DMS153 treated with DMSO at 0.1 percent for 48 hours (cell line): Measurements from ENCODE around the gene ARHGAP23.

Experiments used
- DNase-seq: peaks from one replicate; lab custom pipeline; 2025; ENCODE audit not compliant: unreplicated experiment; lab: John Stamatoyannopoulos, UW

ARHGAP23 gene

DNA sequence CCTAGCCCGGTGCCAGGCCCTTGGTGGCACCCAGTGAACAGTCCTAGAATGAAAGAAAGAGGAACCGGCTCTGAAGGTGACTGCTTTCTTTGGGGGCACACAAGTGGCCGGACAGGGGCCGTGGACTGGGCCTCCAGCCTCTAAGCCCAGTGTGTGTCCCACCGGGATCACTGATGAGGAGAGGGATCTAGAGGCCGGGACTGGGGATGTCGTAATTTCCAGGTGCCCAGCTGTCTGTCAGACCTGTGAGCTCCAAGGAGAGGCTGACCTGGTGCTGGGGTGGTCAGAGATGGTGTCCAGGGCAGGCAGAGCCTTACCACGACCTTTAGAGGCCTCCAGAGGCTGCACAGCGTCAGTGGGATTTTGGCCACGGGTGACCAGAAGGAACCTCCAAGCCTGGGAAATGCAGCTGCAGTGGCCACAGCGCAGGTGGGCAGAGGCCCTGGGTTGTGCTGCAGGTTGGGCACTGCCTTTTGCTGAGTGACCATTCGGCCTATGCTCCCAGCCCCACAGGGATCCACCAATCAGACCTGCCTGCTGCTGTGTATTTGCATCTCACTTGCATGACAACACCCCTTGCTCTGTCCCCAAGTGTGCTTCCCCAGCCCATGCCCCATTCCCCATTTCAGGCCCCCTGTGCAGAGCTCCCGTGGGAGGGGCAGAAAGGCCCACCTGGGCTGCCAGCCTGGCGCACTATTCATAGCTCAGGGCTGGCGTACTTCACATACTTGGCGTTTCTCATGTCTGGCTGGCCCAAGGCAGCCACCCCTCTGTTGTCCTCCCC, 12.5 kb downstream of the ARHGAP23 start:
- DNase-seq, result no peak

DNA sequence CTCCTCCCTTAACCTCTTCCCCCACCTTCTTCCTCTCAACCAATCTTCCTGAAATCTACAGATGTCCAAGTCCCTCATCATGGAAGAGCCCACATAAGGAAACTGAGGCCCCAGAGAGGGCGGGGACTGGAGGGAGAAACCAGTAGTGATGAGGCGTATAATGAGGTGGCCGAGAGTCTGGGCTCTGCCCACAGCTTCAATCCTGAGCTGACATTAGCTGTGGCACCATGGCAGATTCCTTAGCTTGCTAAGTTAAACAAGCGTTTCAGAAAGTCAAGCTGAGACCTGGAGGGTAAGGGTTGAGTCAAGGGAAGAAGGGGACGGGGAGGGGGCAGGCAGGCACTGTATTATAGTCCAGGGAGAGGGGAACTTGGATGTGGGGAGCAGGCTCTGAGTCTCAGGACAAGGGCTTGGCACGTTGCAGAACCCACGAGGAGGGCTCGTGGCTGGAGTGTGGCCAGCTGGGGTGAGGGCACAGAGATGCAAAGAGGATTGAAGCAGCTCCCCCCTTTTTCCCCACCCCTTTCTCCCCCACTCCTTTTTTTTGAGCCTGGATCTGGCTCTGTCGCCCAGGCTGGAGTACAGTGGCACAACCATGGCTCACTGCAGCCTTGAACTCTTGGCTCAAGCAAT, 13.3 kb downstream of the ARHGAP23 start:
- no peak for DNase-seq

DNA sequence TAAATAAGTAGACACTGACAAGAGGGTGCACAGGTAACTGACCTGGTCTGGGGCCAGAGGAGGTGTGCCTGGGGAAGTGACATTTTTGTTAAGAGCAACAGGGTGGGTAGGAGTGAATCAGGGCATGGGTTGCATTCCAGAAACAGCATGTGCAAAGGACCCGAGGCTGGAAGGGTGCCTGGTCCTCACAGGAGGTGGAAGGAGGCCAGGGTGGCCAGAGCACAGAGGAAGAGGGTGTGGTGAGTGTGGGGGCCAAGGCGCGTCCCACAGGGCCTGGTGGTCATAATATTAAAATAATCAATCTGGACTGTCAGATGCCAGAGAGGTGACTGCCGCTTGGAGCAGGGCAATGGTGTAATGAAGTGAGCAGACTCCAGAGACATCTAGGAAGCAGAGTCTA, 14.3 kb downstream of the ARHGAP23 start:
- no peak for DNase-seq

DNA sequence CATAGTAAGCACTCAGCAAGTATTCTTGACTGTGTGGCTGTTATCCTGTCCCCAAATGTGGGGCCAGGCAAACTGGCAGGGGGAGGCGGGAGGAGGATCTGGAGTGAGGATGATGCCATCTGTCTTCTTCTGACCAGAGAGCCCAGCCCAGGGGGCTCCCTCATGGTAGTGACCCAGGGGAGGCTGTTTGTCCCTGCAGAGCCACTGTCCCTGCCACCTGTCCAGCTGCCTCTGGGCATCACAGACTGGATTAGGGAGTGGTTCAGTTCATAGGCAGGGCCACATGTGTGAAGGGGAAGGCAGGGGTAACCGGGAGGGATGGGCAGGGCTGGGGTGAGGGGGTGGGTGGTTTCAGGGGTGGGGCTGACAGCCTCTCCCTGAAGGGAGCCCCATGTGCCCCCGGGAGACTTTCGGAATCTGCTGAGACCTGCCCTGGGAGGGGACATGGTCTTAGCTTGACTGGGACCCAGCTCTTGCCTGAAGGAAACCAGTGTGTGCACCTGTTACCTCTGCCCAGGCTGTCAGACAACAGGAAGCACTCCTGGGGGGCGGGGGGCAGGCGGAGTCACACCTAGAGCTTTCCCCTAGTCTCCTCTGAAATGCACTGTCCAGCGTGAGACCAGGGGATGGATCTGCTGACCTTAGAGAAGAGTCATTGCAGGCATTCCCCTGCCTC, 15.2 kb downstream of the ARHGAP23 start:
- DNase-seq, result no peak

DNA sequence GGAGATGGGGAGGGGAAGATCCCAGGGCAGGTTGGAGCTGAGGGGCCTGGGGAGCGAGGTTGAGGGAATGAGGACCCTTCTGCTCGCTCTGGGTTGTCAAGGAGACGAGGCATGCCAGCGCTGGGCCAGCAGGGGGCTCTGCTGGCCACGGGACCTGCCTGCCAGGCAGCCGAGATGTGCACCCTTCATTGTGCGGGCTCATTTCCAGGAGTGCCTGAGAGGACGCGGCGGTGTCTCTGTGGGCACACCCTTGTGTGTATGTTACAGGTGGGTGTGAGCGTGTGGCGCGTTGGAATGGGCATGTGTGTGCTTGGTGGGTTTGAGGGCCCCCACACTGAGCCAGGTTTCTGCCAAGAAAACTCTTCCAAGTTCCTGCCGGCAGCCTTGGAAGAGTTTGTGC, 15.9 kb downstream of the ARHGAP23 start:
- peak; percentile 67 for DNase-seq

DNA sequence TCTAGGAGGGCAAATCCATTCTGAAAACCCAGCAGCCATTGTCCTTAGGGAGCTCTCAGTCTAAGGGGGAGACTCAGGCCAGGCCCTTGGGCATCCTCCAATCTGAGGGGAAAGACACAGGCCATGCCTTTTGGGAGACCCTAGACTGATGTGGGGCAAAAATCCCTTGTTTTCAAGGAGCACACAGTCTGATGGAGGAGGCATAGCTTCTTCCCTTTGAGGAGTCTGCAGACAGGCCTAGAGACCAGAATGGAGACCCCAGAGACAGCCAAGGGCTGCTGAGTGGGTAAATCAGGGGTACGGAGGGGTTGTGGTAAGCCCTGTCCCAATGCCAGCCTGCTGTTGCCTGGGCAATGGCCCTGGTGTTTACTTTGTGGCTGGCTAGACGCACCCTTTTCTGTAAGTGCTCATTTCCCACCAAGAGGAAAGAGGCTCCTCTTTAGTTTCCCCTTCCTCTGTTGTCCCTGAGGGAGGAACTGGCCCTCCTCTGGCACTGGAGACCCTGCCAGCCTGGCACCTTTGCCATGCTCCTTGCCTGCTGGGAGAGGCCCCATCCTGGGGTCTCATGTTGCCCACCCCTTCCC, 19.3 kb downstream of the ARHGAP23 start:
- DNase-seq, result no peak

DNA sequence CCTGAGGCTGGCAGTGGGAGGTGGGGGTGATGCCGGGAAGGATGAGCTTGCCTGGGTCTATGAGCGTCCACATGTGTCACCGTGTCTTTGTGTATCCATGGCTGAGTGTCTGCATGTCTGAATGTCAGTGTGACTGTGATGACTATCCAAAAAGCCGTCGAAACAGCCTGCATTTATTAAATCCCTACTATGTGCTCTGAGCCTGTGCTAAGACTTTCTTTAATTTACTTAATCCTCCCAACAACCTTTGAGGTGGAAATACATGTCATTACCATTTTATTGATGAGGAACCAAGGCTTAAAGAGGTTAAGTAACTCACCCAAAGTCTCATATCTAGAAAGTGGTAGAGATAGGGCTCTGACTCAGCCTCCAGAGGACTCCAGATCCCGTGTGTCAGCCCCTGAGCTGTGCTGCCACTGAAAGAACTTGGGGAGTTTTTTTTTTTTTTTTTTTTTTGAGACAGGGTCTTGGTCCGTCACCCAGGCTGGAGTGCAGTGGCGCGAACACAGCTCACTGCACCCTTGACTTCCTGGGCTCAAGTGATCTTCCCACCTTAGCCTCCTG, 20.0 kb downstream of the ARHGAP23 start:
- DNase-seq, result no peak

DNA sequence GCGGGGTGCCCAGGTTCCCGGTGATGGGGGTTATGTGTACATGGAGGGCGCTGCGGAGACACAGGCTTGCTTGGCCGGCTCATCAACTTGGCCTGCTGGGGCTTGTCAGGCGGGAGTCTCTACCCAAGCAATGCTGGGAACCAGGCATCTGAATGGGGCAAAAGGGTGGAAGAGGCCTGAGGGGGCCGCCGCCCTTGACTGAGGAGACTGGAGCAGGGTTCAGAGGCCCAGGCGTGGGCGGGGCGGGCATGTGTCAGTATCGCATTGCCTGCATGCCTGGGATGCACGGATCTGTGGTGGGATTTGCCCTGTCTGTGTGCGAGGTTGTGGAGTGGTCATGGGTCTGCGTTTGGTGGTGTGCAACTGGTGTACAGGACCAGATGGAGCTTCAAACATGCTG, 21.1 kb downstream of the ARHGAP23 start:
- DNase-seq, result no peak

DNA sequence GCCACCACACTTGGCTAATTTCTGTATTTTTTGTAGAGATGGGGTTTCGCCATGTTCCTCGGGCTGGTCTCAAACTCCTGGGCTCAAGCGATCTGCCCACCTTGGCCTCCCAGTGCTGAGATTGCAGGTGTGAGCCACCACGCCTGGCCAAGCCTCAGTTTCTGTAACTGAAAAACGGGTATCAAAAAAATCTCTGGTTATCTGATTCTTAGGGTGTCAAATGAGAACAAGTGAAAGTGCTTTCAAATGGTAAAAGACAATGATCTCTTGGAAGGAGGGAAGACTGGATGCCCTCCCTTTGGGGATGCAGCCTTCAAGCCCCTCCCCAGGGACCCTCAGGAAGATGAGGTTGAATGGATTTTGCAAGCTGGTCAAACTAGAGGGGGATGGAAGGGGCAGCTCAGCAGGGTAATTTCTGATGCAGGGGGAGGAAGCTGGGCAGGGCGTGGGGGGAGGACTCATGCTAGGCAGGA, 22.3 kb downstream of the ARHGAP23 start:
- DNase-seq, result no peak

DNA sequence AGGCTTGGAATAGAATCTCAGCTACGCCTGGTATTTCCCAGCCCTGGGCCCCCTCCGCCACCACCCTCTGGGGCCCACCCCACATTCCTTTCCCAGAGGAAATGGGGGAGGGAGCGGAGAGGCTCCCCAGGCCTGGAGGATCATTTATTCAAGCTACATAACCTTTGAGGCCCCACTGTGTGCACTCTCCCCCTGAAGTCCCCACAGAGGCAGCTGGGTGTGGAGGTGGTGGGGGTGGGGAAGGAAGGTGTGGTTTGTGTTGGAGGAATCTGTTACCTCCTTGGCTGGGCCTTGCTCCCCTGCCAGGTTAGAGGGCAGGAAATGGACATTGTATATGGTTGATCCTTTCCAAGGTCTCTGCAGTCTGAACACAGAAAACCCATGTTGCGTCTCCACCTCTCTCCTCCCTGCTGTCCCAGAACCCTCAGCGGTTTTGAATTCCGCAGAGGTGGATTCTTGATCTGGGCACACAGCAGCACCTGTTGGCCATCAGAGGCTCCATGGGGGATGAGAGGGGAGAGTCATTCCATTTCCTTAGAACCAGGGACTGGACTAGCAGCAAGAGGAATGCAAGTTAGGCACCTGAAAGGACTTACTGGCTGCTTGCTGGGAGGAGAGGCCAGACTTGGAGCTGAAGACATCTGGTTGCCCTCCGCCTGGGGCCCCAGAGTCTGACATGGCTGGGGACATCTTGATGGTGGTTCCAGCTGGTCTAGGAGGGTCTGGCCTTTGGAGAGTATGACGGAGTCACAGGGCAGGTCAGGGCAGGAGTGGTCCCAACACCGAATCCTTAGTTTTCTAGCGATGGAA, 23.0 kb downstream of the ARHGAP23 start:
- DNase-seq, result no peak

DNA sequence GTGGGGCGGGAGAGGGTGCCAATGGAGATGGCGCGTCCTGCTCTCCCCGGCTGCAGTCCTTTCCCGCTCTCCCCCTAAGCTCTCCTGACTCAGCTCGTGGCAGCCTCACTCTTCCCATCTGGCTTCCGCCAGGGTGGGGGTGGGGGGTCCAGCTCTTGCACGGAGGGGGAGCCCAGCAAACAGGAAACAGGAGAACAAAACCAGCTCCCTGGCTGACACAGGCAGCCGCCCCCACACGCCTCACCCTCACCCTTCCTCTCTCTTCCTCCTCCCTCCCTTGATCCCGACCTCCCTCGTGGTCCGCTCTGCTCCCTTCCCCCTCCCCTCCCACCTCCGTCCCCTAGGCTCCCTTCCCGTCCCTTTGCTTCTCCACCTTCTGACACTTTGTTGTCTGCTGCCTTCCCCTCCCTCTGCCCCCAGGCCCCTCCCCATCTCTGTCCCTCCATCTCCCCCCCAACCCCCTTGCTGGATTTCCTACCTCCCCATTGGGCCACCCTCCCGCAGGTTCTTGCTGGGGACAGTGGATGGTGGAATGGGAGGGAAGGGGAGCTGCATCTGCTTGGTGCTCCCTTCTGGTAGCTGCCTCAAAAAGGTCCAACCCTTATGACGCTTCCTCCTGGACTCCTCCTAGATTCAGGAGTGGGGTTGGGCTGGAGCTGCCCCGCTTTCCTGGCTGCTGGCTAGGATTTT, 23.7 kb downstream of the ARHGAP23 start:
- DNase-seq, result no peak

DNA sequence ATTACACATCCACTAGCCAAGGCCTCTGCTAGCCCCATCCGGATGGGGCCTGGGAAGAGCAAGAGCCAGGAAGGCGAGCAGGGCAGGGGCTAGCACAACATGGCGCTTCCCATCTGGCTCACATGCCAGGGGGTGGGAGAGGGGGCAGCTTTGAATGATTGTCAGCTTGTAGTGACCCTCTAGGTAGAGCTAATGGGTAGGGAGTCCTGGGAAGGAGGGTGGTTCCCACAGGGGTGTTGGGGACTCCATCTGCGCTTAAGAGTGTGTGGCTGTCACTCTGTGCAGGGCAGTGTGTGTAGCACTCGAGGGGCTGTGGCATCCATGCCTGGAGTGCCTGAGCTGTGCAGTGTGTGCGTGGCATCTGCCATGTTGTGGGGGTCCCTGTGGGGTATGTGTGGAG, 24.5 kb downstream of the ARHGAP23 start:
- DNase-seq, result no peak

DNA sequence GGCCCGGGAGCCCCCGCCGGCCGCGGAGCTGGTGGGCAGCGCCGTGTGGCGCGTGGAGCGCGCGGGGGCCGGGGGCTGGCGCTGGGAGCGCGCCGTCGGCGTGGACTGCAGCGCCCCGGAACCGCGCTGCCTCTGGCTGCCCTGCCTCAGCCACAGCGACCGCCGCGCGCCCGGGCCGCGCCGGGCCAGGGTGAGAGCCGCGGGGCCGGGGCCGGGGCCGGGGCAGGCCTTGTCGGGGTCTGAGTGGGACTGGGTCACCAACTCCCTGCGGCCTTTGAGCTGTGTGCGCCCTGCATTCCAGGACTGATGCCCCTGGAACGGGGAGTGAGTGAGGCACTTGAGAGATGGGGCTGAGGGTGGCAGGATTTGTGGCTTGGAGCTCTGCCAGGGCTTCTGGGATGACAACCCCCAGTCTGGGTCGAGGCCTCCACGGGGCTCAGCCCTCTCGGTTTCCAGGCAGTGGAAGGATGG, 25.7 kb downstream of the ARHGAP23 start:
- DNase-seq, result no peak

DNA sequence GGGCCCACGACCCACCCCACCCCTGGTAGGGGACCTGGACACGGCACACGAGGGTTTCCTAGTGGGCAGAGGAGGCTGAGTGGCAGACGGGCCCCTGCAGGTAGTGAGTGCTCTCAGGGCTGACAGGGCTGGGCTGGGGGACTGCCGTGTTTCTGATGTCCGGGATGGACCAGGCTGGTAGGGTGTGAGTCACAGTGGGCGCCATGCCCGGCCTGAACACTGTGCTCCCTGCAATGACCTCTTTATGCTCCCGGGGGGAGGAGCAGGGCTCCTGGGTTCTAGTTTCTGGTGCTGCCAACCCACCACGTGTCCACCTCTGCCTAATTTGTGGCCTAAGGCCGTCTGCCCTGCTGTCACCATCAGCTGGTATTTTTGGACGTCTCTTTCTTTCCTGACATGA, 26.3 kb downstream of the ARHGAP23 start:
- DNase-seq, result no peak

DNA sequence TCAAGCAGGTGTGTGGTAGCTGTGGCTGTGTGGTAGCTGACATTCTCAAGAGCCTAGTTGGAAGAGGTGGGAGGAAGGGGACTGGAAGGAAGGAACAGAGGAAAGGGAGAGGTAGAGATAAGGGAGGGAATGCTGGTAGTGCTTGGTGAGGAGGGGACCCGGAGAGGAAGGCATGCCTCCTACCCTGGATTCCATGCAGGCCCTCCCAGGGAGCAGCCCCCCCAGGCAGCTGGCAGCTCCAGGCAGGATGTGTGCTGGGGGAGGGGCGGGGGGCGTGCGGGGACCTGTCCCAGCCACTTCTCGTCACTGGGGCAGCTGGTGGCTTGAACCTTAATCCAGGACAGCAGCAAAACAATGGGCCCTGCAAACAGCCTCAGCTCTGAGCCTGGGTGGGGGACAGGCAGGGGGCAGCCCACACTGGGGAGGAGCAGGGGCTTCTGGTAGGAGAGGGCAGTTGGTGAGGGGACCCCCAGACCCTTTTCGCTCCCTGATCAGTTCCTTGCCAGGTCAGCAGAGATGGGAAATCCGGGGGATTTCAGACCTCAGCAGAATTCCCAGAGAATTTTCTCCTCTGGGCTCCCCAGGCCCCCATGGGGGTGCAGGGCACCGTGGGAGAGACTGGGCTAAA, 27.1 kb downstream of the ARHGAP23 start:
- no peak for DNase-seq

DNA sequence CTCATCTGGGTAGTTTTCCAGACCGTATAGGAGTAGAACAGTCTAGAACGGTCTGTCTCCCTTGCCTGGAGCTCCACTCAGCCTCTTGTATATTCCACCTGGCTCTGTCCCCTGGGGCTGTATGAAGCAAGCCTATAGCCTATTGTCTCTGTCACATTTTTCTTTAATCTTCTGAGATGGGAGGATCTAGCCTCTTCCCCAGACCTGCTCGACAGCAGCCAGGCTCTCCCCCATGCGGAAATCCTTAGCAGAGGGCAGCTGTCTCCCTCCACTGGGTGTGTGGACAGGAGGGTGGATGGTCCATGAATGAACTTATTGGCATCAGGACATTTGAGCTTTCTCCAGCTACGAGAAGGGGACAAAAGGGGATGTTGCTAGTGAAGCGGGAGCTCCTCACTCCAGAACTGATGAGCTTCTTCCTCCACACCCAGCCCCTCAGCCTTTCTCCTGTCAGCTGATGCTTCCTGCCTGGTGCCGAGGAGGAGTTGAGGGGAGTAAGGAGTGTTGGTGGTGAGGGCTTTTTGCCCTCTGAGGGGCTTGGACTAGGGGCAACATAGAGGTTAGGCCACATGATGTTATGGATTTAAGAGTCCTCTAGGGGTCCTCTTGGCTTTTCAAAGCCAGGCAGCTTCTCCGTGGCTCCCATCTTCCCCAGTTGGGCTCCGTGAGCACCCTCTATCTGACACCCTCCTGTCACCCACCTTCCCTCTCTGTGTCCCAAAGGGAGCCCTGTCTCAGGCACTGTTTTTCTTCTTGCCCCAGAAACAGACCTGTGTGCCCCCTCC, 28.0 kb downstream of the ARHGAP23 start:
- no peak for DNase-seq

DNA sequence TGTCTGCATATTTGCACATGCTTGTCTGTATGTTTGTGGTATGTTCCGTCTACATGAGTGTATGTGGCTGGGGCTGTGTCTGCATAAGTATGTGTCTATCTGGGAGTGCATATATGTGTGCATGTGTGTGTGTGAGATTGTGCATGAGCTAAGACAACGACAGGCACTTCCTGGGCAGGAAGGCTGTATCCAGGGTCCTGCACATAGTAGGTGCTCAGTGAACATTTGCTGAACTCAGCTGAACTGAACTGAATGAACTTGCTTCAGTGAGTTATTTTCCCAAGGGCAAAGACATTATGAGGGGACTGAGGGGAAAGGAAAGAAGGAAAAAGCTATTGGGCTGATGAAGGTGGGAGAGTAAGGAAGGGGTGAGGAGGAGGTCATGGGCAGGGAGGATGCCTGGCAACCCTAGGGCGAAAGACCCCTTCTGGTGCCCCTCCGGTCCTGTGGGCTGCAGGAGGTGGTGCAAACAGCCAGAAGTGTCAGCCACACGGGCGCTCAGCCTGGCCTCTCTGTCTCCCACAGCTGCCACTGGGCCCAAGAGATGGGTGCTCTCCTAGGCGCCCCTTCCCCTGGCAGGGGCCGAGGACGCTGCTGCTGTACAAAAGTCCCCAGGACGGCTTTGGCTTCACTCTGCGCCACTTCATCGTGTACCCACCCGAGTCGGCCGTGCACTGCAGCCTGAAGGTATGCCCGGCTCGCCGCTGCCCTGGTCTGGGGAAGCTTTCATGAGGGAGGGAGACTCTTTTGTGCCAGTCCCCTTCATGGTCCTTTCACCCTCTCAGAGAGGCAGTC, 29.5 kb downstream of the ARHGAP23 start:
- DNase-seq, result no peak

DNA sequence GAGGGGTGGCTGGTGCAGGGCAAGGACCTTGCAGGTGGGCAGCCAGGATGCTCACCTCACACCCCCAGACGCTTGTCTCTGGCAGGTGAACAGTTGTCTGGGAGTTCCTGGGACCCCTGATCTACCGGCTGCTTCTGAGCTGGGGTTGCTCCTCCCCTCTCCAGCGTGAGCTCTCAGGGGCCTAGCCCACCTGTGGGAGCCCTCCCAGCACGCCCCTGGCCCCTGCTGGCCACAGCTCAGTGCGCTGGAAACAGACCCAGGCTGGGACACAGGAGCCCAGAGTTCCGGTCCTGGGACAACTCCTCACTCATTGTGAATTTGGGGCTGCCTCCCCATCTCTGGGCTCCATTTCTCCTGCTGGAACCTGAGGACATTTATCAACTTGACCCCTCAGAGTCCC, 30.3 kb downstream of the ARHGAP23 start:
- DNase-seq, result no peak
